IMR-90 (cell line): Measurements from ENCODE around the gene HNF1B. TPM values are rescaled to one million over a fixed set of nuclear protein-coding genes. Genes with fewer than 3 reads are reported as not detected.

Experiments used
- ATAC-seq: fragments of 200-7000 bp; cut with Tn5 transposase; 2 replicates; pipeline ENCODE4 v1.9.1; 2020; ENCODE audit warnings: low read depth, mild to moderate bottlenecking, moderate library complexity
- BruUV-seq: library from RNA; stranded (reverse); fragments of 400-500 nt; replicated peaks from 2 replicates; lab custom pipeline; 2021; lab: Mats Ljungman, UMichigan
- CTCF ChIA-PET: fragments of 300-600 bp; formaldehyde crosslinking; extraction: SDS; loops from one replicate; lab custom pipeline; 2021; ENCODE audit warnings: antibody characterized with exemption; lab: Yijun Ruan, JAX
- POLR2A ChIA-PET: fragments of 300-600 bp; sonication (Branson Sonifier 250); formaldehyde crosslinking; loops from one replicate; lab custom pipeline; 2022; ENCODE audit warnings: antibody characterized with exemption; ENCODE audit not compliant: unreplicated experiment; lab: Charles Lee
- DNase-seq: peaks from one replicate; pipeline ENCODE4 v3.0.0; 2013
- H2AFZ ChIP-seq: replicated peaks from 2 replicates; pipeline ENCODE3; 2013; ENCODE audit warnings: low read length, mild to moderate bottlenecking; ENCODE audit not compliant: poor library complexity
- H2AK5ac ChIP-seq: 2 replicates; pipeline ENCODE4 v1.6.1; 2013; ENCODE audit warnings: low read depth, low read length, inconsistent platforms
- H2AK9ac ChIP-seq: replicated peaks from 2 replicates; pipeline ENCODE3; 2013; ENCODE audit warnings: mild to moderate bottlenecking, low read depth, low read length, moderate library complexity; ENCODE audit not compliant: poor library complexity
- H2BK120ac ChIP-seq: 2 replicates; pipeline ENCODE4 v1.6.1; 2013; ENCODE audit warnings: low read depth, low read length, inconsistent platforms
- H2BK15ac ChIP-seq: 3 replicates; pipeline ENCODE4 v1.6.1; 2013; ENCODE audit warnings: low read depth, low read length, inconsistent platforms
- H2BK20ac ChIP-seq: 2 replicates; pipeline ENCODE4 v1.6.1; 2013; ENCODE audit warnings: low read depth, mild to moderate bottlenecking, inconsistent platforms, low read length, moderate library complexity
- H2BK5ac ChIP-seq: 2 replicates; pipeline ENCODE4 v1.6.1; 2013; ENCODE audit warnings: mild to moderate bottlenecking, low read depth, low read length, inconsistent platforms; ENCODE audit not compliant: poor library complexity, severe bottlenecking
- H3K14ac ChIP-seq: replicated peaks from 2 replicates; pipeline ENCODE4 v1.6.1; 2013; ENCODE audit warnings: low read depth, low read length, inconsistent platforms
- H3K18ac ChIP-seq: 2 replicates; pipeline ENCODE4 v1.6.1; 2013; ENCODE audit warnings: low read depth, low read length, control low read depth
- H3K23ac ChIP-seq: 2 replicates; pipeline ENCODE4 v1.6.1; 2013; ENCODE audit warnings: low read depth, low read length, inconsistent platforms
- H3K27ac ChIP-seq: 2 replicates; pipeline ENCODE4 v1.5.1; 2013; ENCODE audit warnings: mild to moderate bottlenecking, control low read depth, low read length; ENCODE audit not compliant: insufficient read depth
- H3K27me3 ChIP-seq: 2 replicates; pipeline ENCODE4 v1.6.1; 2013; ENCODE audit warnings: low read length; ENCODE audit not compliant: control insufficient read depth, insufficient read depth
- H3K36me3 ChIP-seq: 2 replicates; pipeline ENCODE4 v1.6.1; 2013; ENCODE audit warnings: low read length, mixed read lengths; ENCODE audit not compliant: control insufficient read depth, insufficient read depth
- H3K4ac ChIP-seq: 2 replicates; pipeline ENCODE4 v1.6.1; 2013; ENCODE audit warnings: low read depth, low read length, inconsistent platforms
- H3K4me1 ChIP-seq: 2 replicates; pipeline ENCODE4 v1.6.1; 2013; ENCODE audit warnings: low read length, mixed read lengths; ENCODE audit not compliant: control insufficient read depth, insufficient read depth
- H3K4me2 ChIP-seq: 2 replicates; pipeline ENCODE4 v1.6.1; 2013; ENCODE audit warnings: low read depth, mild to moderate bottlenecking, control low read depth, low read length, moderate library complexity
- H3K4me3 ChIP-seq: 2 replicates; pipeline ENCODE4 v1.5.1; 2013; ENCODE audit warnings: low read depth, mild to moderate bottlenecking, control low read depth, low read length, moderate library complexity; ENCODE audit not compliant: insufficient read depth
- H3K56ac ChIP-seq: 2 replicates; pipeline ENCODE4 v1.6.1; 2013; ENCODE audit warnings: low read length, inconsistent platforms; ENCODE audit not compliant: insufficient read depth; ENCODE audit errors: extremely low read depth
- H3K79me1 ChIP-seq, 2 experiments: 2 replicates each; pipeline ENCODE4 v1.6.1; 2013; ENCODE audit warnings: low read length in 2 of 2, inconsistent platforms in 1 of 2, low read depth in 1 of 2
- H3K9ac ChIP-seq: 2 replicates; pipeline ENCODE4 v1.6.1; 2013; ENCODE audit warnings: low read depth, low read length, control low read depth
- H3K9me1 ChIP-seq: 2 replicates; pipeline ENCODE4 v1.6.1; 2013; ENCODE audit warnings: low read length, inconsistent platforms; ENCODE audit not compliant: insufficient read depth
- H3K9me3 ChIP-seq: 2 replicates; pipeline ENCODE4 v1.6.1; 2013; ENCODE audit warnings: low read length; ENCODE audit not compliant: control insufficient read depth, insufficient read depth
- H4K20me1 ChIP-seq: 2 replicates; pipeline ENCODE4 v1.6.1; 2013; ENCODE audit warnings: low read length, inconsistent platforms; ENCODE audit not compliant: insufficient read depth
- H4K5ac ChIP-seq: 2 replicates; pipeline ENCODE4 v1.6.1; 2013; ENCODE audit warnings: mild to moderate bottlenecking, low read depth, low read length, control low read depth
- H4K8ac ChIP-seq, 2 experiments: 2 replicates each; pipeline ENCODE4 v1.6.1; 2013; ENCODE audit warnings: low read depth in 2 of 2, low read length in 2 of 2, control low read depth in 1 of 2, inconsistent platforms in 1 of 2
- H4K91ac ChIP-seq: 2 replicates; pipeline ENCODE4 v1.6.1; 2013; ENCODE audit warnings: low read depth, low read length, inconsistent platforms; ENCODE audit not compliant: insufficient read depth
- CEBPB ChIP-seq: IDR thresholded peaks from 2 replicates; pipeline ENCODE4 v1.6.1; 2012; ENCODE audit warnings: low read depth, low read length, improper control_type of control experiment
- MXI1 ChIP-seq: IDR thresholded peaks from 2 replicates; pipeline ENCODE4 v1.6.1; 2012; ENCODE audit warnings: low read depth, mild to moderate bottlenecking, low read length, moderate library complexity, borderline replicate concordance
- NFE2L2 ChIP-seq: fragments of 150-350 bp; IDR thresholded peaks from 2 replicates; pipeline ENCODE4 v1.6.1; 2016; ENCODE audit warnings: low read depth, mild to moderate bottlenecking, low read length
- POLR2A ChIP-seq: IDR thresholded peaks from 2 replicates; pipeline ENCODE4 v1.6.1; 2012; ENCODE audit warnings: mild to moderate bottlenecking, low read depth, low read length
- WGBS, 2 experiments: methylation state at CpG; one replicate each; pipeline versions ENCODE4 v1.1.5 to v1.1.7; 2013; ENCODE audit warnings: missing lambda C conversion rate in 2 of 2; ENCODE audit not compliant: insufficient read length in 1 of 2; ENCODE audit errors: extremely low coverage in 2 of 2; 5-methylcytosine and 5-hydroxymethylcytosine counted together
- dilution Hi-C: fragments of 300-500 bp; cut with HindIII; formaldehyde crosslinking; loops from one replicate; pipeline ENCODE4 v1.14.3; 2018; ENCODE audit warnings: low sequenced_read_pairs; ENCODE audit not compliant: unreplicated experiment
- in situ Hi-C: fragments of 300-500 bp; cut with MboI; formaldehyde crosslinking; loops from 3 replicates; pipeline ENCODE4 v1.14.3; 2019; ENCODE audit warnings: low sequenced_read_pairs, inconsistent platforms, mixed read lengths
- intact Hi-C: fragments of 100-400 bp; cut with micrococcal nuclease; formaldehyde crosslinking; loops from 2 replicates; pipeline ENCODE4 v1.10.0; 2022
- polyA plus RNA-seq, 3 experiments: library from polyadenylated mRNA; depleted of rRNA; stranded (reverse); fragments of >200 nt; gene quantifications; 2 replicates each; pipeline ENCODE4 v1.2.3, GENCODE V29; 2012; ENCODE audit warnings: low replicate concordance in 1 of 3
- total RNA-seq: library from RNA; depleted of rRNA; stranded (reverse); fragments of >200 nt; gene quantifications from 2 replicates; pipeline ENCODE4 v1.2.3, GENCODE V29; 2012

HNF1B gene
- total and polyA plus RNA-seq, 2 of the 4 experiments (the other 2 are of a cell fraction): not detected

GRCh38 chr17:37732316-37732715 is 12.5 kb downstream of the HNF1B start:
- no peak for ATAC-seq
- H3K9me3 ChIP-seq: no peaks in the 10 kb centered on the region
- H3K9ac ChIP-seq: no peak overlapping the region
- H4K91ac ChIP-seq: no peak overlapping the region
- no peak overlapping the region for H4K8ac ChIP-seq
- H2BK15ac ChIP-seq: no peak overlapping the region
- no TSS peak for BruUV-seq
- no peak overlapping the region for H3K4me3 ChIP-seq
- no peaks in the 10 kb centered on the region for H3K79me1 ChIP-seq
- no peak overlapping the region for H2BK5ac ChIP-seq
- H3K27ac ChIP-seq: no peak overlapping the region
- no peaks in the 10 kb centered on the region for H3K4me1 ChIP-seq
- no peak overlapping the region for H2AK9ac ChIP-seq
- H3K36me3 ChIP-seq: no peaks in the 10 kb centered on the region
- H3K4me2 ChIP-seq: no peak overlapping the region
- in situ Hi-C loops (no loop called here), intact Hi-C loops (loop anchor here (10.0 kb wide), 1 partner anchor 92 kb away; no protein-coding TSS in a partner anchor), dilution Hi-C loops (no loop called here)
- H4K20me1 ChIP-seq: no peaks in the 10 kb centered on the region
- H3K4ac ChIP-seq: no peak overlapping the region
- TF ChIP-seq POLR2A (no peak), CEBPB (no peak), MXI1 (no peak), NFE2L2 (no peak)
- H3K23ac ChIP-seq: no peak overlapping the region
- no peak overlapping the region for H2AK5ac ChIP-seq
- peaks cover 25% of the 10 kb centered on the region for H3K27me3 ChIP-seq
- H2BK20ac ChIP-seq: no peak overlapping the region
- no peak overlapping the region for H3K56ac ChIP-seq
- no peak for DNase-seq
- no peak overlapping the region for H3K14ac ChIP-seq
- POLR2A ChIA-PET: no interaction called here
- WGBS, 2 experiments: 71% methylated on average over 3 of the region's 4 CpGs; no CpG with 5 or more reads in 1 of the 2 experiments
- no peak overlapping the region for H2BK120ac ChIP-seq
- H3K18ac ChIP-seq: no peak overlapping the region
- CTCF ChIA-PET: no interaction called here
- no peaks in the 10 kb centered on the region for H3K9me1 ChIP-seq
- no peak overlapping the region for H4K5ac ChIP-seq
- no peak overlapping the region for H2AFZ ChIP-seq
